ENCODE results near the gene ACTR1B.
"Not testable (repeated sequence)": the region's sequence is repeated elsewhere in the genome, so short reads cannot be mapped to it uniquely, and the experiment has no call there.

The ACTR1B gene

GRCh38 chr2:97693476-97693875 lies 29.6 kb upstream of the ACTR1B start:
- no peak overlapping the region for H3K4me3 ChIP-seq
- no peak overlapping the region for H3K27ac ChIP-seq

DNA sequence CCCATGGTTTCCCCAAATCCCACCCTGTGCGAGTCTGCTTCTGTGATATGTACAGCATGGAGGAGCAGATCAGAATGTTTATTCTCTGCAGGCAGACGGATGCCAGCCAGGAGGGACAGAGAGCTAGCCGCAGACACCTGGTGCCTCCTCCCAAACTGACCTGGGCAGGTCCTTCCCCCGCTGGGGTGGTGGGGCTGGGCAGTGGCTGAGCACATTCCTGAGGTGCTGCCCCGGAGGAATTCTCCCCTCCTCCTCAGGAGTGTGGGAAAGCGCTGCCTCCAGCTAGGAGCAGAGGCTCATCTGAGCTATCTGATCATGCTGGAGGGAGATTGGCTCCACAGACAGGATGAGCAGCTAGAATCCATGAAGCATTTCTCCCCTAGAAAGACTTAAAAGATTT lies 27.3 kb upstream of the ACTR1B start:
- no peak overlapping the region for H3K27ac ChIP-seq

DNA sequence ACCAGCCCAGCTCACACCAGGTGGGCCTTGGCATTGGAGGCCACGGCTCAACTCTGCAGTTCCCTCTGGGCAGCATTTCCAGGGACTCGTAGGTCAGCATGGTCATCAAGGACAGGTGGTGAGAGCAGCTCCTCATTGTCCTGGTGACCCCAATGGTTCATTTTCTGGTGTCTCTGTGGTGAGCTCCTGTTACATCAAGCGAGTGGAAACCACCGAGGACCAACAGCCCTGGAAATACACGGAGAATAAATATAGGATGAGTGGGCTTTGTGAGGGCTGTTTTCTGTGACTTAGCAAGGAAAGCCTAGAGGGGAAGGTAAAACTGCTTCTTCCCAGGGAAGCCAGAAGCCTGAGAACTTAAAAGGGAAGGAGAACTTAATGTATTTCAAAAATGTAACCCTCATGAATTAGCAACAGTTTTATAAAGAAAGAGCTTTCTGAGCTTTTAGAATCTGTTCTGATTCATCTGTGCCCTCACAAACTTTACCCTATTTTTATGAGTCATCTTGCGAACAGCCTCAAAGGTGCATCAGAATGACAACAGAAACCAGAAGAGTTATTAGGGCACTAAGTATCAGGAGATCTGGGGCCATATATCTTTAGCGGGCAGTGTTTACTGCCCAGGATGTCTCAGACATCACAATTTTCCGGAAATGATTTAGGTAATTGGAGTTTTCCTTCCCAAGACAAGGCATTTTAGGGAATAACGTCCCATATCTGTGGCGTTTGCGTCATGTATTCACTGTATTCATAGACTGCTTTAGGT lies 24.4 kb upstream of the ACTR1B start:
- no peak overlapping the region for H3K4me3 ChIP-seq
- H3K27ac ChIP-seq, result peak overlapping the region in 1 of 21 experiments; percentile 51

More for the DNA sequence above, 27.3 kb upstream of the ACTR1B start:
- H3K4me3 ChIP-seq, result no peak overlapping the region

GRCh38 chr2:97687235-97687634 lies 23.4 kb upstream of the ACTR1B start:
- H3K27ac ChIP-seq, result not testable (repeated sequence)

DNA sequence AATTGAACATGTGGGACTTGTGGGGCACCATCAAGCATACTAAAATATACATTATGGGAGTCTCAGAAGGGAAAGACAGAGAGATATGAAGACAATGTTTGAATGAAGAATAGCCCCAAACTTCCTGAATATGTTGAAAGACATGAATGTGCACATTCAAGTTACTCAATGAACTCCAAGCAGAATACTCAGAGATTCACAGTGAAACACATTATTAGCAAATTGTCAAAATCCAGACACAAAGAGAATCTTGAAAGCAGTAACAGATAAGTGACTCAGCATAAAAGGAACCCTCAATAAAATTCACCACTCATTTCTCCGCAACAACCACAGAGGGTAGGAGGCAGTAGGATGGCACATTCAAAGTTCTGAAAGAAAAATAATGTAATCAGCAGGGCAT lies 14.5 kb upstream of the ACTR1B start:
- H3K27ac ChIP-seq, result no peak overlapping the region
- H3K4me3 ChIP-seq, result no peak overlapping the region

More at GRCh38 chr2:97687235-97687634, 23.4 kb upstream of the ACTR1B start:
- not testable (repeated sequence) for H3K4me3 ChIP-seq

- H3K4me3 ChIP-seq, result no peak overlapping the region
- no peak overlapping the region for H3K27ac ChIP-seq
Measured at GRCh38 chr2:97677480-97677879, 13.6 kb upstream of the ACTR1B start.

- Histone ChIP-seq H3K27ac (no peak overlapping the region), H3K4me3 (no peak overlapping the region)
Measured at GRCh38 chr2:97676620-97677019, 12.8 kb upstream of the ACTR1B start.

GRCh38 chr2:97675430-97676113 lies 11.7 kb upstream of the ACTR1B start:
- no peak overlapping the region for H3K27ac ChIP-seq
- no peak overlapping the region for H3K4me3 ChIP-seq

DNA sequence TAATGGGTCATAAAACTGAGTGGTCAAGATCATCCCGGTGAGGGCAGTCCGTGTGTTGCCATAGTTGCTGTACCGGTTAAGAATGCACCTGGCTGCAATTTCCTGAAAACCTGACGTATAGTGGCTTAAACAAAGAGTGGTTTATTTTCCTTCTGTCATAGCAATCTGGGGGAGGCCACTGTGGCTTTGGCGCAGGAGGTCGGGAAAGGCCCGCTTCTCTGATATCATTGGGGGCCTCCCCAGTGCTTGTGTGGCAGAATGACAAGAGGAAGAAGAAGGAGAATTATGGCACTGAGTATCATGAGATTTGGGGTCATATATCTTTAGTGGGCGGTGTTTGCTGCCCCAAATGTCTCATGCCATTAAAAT lies 10.1 kb upstream of the ACTR1B start:
- Histone ChIP-seq H3K4me3 (no peak overlapping the region), H3K27ac (no peak overlapping the region)

DNA sequence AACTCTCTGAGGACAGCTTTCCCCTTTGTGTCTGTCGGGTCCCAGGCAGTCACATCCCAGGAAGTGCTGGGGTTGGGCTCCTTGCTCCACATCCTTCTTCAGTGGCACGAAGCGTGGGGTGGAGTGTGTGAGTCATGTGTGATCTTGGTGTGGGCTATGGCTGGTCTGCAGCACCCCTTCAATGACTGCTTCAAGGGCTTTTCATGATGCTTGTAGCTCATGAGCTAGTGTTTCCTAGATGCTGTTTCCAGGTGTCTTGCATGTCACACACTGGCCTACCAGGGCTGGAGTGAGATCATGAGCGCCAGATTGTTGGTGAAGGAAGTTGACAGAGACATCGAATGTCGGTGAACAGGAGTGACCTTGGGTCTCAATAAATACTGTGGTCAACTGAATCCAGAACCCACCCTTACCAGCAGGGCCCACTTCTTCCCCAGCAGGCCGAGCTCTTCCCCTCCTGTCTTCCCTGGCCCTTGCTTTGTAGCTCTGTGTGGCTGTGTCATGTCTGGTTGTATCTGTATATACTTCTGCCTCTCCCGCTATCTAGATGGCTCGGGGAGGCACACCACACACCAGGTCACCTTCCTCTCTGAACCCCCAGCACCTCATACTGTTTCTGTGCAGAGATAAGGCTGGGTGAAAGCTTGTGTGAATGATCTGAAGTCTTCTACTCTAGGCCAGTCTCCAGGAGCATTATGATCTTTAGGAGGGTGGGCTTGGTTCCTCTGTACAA lies 9.5 kb upstream of the ACTR1B start:
- Histone ChIP-seq H3K27ac (no peak overlapping the region), H3K4me3 (no peak overlapping the region)

DNA sequence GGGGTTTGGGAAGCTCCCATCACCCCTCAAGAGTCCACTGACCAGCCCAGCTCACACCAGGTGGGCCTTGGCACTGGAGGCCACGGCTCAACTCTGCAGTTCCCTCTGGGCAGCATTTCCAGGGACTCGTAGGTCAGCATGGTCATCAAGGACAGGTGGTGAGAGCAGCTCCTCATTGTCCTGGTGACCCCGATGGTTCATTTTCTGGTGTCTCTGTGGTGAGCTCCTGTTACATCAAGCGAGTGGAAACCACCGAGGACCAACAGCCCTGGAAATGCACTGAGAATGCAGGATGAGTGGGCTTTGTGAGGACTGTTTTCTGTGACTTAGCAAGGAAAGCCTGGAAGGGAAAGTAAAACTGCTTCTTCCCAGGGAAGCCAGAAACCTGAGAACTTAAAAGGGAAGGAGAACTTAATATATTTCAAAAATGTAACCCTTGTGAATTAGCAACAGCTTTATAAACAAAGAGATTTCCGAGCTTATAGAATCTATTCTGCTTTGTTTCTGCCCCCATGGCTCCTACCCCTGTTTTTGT lies 8.8 kb upstream of the ACTR1B start:
- not testable (repeated sequence) for H3K27ac ChIP-seq, H3K4me3 ChIP-seq

GRCh38 chr2:97671526-97671925 lies 7.7 kb upstream of the ACTR1B start:
- Histone ChIP-seq H3K4me3 (no peak overlapping the region), H3K27ac (no peak overlapping the region)

DNA sequence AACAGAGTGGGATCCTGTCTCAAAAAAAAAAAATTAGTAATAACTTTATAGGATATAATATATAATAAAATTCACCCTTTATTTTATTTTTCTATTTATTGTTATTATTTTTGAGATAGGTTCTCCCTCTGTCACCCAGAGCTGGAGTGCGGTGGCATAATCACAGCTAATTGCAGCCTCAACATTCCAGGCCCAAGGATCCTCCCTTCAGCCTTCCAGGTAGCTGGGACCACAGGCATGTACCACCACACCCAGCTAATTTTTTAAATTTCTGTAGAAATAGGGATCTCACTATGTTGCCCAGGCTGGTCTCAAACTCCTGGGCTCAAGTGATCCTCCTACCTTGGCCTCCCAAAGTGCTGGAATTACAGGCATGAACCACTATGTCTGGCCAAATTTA lies 6.6 kb upstream of the ACTR1B start:
- no peak overlapping the region for H3K27ac ChIP-seq
- H3K4me3 ChIP-seq, result no peak overlapping the region

GRCh38 chr2:97669448-97669847 lies 5.6 kb upstream of the ACTR1B start, which contains the start of gene C2orf92:
TSS of gene C2orf92 (plus strand) at chr2:97669713. CDS start at chr2:97669789, 76 bp downstream.
- Histone ChIP-seq H3K27ac (no peak within 1 kb of the TSS), H3K4me3 (no peak within 1 kb of the TSS)

DNA sequence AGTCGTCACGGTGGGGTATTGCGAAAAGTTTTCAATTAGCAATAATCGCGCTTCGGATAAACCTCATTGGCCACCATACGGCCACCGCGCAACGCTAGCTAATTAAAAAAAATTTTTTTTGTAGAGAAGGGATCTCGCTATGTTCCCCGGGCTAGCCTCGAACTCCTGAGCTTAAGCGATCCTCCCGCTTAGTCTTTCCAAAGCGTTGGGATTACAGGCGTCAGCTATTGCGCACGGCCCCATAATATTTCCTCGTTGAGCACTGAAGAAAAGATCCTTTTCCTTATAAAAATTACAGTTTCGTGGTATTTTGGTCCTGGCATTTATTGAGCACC lies 759 bp upstream of the ACTR1B start:
- Histone ChIP-seq H3K27ac (peak overlapping the region; percentile 52 to 95 (median 91)), H3K4me3 (peak overlapping the region; percentile 37 to 93 (median 71))

DNA sequence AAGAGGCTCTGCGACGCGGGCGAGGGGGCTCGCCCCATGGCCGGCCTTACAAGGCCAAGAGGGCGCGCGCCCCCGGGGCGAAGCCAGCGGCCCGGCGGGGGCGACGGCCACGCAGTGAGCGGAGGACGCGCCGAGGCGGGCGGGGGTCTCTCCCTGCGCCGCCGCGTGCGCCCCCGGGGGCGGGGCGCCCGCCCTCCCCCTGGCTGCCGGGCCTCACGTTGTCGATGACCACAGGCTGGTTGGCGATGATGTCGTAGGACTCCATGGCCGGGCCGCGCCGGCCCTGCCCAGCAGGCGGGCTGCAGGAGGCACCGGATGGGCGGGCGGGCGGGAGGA lies 250 bp downstream of the ACTR1B start:
- peak overlapping the region; percentile 80 to 95 (median 91) for H3K27ac ChIP-seq

DNA sequence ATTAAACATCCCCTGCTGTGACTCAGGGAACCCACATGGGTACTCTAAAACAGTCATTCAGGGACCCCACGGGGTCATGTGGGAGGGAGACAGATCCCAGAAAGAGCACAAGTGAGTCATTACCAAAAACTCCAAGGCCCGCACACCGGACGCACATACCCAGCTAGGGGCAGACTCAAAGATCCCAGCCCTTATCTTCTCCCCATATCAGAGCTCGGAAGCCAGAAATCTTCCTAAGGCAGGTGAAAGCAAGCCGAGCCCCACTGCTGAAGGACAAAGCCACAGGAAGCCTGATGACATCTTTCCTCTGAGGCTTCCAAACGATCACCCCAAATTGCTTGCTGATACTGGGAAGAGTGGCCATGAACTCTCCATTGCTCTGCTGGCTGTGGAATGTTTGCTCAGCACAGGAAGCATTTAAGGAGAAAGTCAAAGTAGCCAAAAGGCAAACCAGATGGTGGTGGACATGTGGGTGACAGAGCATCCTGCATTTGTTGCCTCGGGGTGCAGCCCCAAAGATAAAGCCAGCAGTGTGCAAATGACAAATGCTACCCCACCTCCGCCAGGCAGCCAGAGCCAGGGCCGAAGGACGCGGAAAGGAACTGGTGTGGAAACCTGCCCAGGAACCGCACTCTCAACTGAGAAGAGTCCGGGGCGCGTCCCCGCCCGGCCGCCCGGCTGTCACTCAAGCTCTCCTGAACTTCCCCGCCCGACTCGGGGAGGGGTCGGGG lies 784 bp downstream of the ACTR1B start:
- Histone ChIP-seq H3K4me3 (peak overlapping the region; percentile 37 to 93 (median 71)), H3K27ac (peak overlapping the region; percentile 80 to 95 (median 91))

More for the DNA sequence above, 250 bp downstream of the ACTR1B start:
- peak overlapping the region; percentile 37 to 93 (median 71) for H3K4me3 ChIP-seq

DNA sequence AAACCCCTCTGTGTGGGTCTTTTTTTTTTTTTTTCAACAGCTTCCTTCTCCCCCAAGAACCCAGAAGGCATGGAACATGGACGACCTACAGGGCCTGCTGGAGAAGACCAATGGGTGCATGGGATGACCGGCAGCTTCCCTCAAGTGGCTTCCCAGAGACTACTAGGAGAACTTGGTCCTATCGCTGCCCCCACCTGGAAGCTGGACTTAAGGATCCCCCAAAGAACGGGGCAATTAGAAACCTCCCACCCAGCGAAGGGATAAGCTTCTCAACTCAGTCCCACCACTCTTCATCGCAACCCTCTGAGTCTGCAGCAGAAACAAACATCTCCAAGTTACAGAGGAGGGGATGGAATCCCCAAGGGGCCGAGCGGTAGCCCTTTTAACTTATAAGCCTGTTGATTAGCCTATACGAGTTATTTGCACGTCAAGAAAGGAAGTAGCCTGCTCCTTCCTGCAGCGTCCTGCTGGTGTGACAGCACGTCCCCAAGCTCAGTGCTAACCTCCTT lies 1.4 kb downstream of the ACTR1B start:
- peak overlapping the region in 20 of 21 experiments; percentile 80 to 95 (median 92) for H3K27ac ChIP-seq
- peak overlapping the region; percentile 37 to 93 (median 71) for H3K4me3 ChIP-seq

DNA sequence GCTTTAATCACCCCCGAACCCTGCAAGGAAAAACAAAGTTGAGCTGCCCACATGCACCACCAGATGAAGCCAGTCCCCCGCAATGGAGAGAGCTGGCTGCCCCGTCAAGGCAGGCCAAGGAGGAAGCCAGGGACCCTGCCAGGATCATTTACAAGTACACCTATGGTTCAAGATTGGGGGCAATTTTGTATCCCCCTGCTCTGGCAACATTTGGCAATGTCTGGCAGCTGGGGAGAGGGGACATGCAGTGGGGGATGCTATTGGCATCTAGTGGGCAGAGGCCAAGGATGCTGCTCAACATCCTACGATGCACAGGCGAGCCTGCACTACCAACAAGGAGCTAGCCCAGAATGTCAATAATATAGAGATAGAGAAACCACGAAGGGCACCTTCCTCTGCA lies 1.9 kb downstream of the ACTR1B start:
- H3K4me3 ChIP-seq, result peak overlapping the region in 1 of 7 experiments; percentile 52
- peak overlapping the region in 11 of 21 experiments; percentile 2 to 95 (median 92) for H3K27ac ChIP-seq

Data from skin epidermis (tissue), 12 donors.